B cell (primary cell): Measurements from ENCODE around the gene PDS5A. TPM values are rescaled to one million over a fixed set of nuclear protein-coding genes. Genes with fewer than 3 reads are reported as not detected.

Experiments
- ATAC-seq: fragments of 200-7000 bp; cut with Tn5 transposase; one replicate; pipeline ENCODE4 v1.10.0; 2021; ENCODE audit warnings: low read depth, mild to moderate bottlenecking, moderate number of reproducible peaks, moderate library complexity
- CTCF ChIA-PET: fragments of 350-600 bp; sonication (Branson Sonifier 250); formaldehyde crosslinking; loops from one replicate; lab custom pipeline; 2021; ENCODE audit warnings: antibody characterized with exemption, inconsistent platforms; lab: Charles Lee
- POLR2A ChIA-PET: fragments of 350-600 bp; sonication (Branson Sonifier 250); formaldehyde crosslinking; loops from one replicate; lab custom pipeline; 2021; ENCODE audit warnings: antibody characterized with exemption; lab: Charles Lee
- DNase-seq: peaks from one replicate; pipeline ENCODE4 v3.0.0; 2013
- H2AFZ ChIP-seq: 2 replicates; pipeline ENCODE4 v1.6.1; 2012; ENCODE audit warnings: mild to moderate bottlenecking, low read depth, low read length; ENCODE audit not compliant: insufficient read depth, poor library complexity, severe bottlenecking
- H3K27ac ChIP-seq, 2 donors: 1 replicate in 1 of 2; 2 replicates in 1 of 2; pipeline ENCODE4 v1.5.1; 2012 to 2013; ENCODE audit warnings: low read length in 2 of 2, mild to moderate bottlenecking in 2 of 2, moderate library complexity in 1 of 2
- H3K27me3 ChIP-seq, 4 experiments: fragments of 200-600 bp in 1 of 4; sonication (generic) in 1 of 4; replicated peaks in 1 of 4; 1 replicate in 2 of 4; 2 replicates in 2 of 4; pipeline versions ENCODE4 v1.6.1 to v1.7.0; 2013 to 2016; ENCODE audit warnings: low read length in 3 of 4, mild to moderate bottlenecking in 2 of 4, mixed read lengths in 1 of 4, moderate library complexity in 1 of 4; ENCODE audit not compliant: insufficient read depth in 4 of 4, control insufficient read depth in 3 of 4; ENCODE audit errors: control extremely low read depth in 1 of 4
- H3K36me3 ChIP-seq, 2 experiments: replicated peaks in 1 of 2; 1 replicate in 1 of 2; 2 replicates in 1 of 2; pipeline versions ENCODE4 v1.6.1 to v1.7.1; 2013; ENCODE audit warnings: low read length in 1 of 2; ENCODE audit not compliant: insufficient read depth in 2 of 2, control insufficient read depth in 1 of 2; ENCODE audit errors: control extremely low read depth in 1 of 2, extremely low read depth in 1 of 2
- H3K4me1 ChIP-seq, 2 donors: fragments of 200-600 bp in 1 of 2; sonication (generic) in 1 of 2; 1 replicate in 1 of 2; 2 replicates in 1 of 2; pipeline versions ENCODE4 v1.5.1 to v1.6.1; 2013 to 2017; ENCODE audit warnings: low read length in 2 of 2; ENCODE audit not compliant: control insufficient read depth in 2 of 2, insufficient read depth in 2 of 2
- H3K4me2 ChIP-seq: replicated peaks from 2 replicates; pipeline ENCODE3; 2012; ENCODE audit warnings: mild to moderate bottlenecking, low read depth, low read length; ENCODE audit not compliant: poor library complexity, severe bottlenecking
- H3K4me3 ChIP-seq, 5 experiments: fragments of 200-600 bp in 1 of 5; sonication (generic) in 1 of 5; 1 replicate in 3 of 5; 2 replicates in 2 of 5; pipeline versions ENCODE4 v1.5.1 to v1.7.0; 2011 to 2016; ENCODE audit warnings: low read length in 4 of 5, mild to moderate bottlenecking in 4 of 5, low read depth in 2 of 5, control low read depth in 1 of 5, moderate library complexity in 1 of 5; ENCODE audit not compliant: insufficient read depth in 1 of 5; ENCODE audit errors: control extremely low read depth in 1 of 5, extremely low read depth in 1 of 5
- H3K79me2 ChIP-seq: fragments of 200-600 bp; sonication (generic); one replicate; pipeline ENCODE4 v1.6.0; 2016; ENCODE audit warnings: low read length; ENCODE audit not compliant: control insufficient read depth, insufficient read depth
- H3K9ac ChIP-seq: fragments of 200-600 bp; sonication (generic); 2 replicates; pipeline ENCODE4 v1.6.1; 2017; ENCODE audit warnings: mild to moderate bottlenecking, low read length, moderate library complexity
- H3K9me3 ChIP-seq, 3 donors: one replicate each; pipeline versions ENCODE4 v1.6.1 to v1.7.1; 2013; ENCODE audit warnings: low read length in 2 of 3; ENCODE audit not compliant: control insufficient read depth in 2 of 3, insufficient read depth in 1 of 3; ENCODE audit errors: control extremely low read depth in 1 of 3
- H4K20me1 ChIP-seq: 2 replicates; pipeline ENCODE4 v1.6.0; 2012; ENCODE audit warnings: mild to moderate bottlenecking, low read length; ENCODE audit not compliant: insufficient read depth, control insufficient read depth, poor library complexity, severe bottlenecking
- H3K27ac Mint-ChIP-seq: one replicate; pipeline ENCODE4 v1.8.0; 2021; ENCODE audit warnings: mixed read lengths
- H3K27me3 Mint-ChIP-seq: one replicate; pipeline ENCODE4 v1.8.0; 2021; ENCODE audit warnings: mixed read lengths
- H3K4me1 Mint-ChIP-seq: one replicate; pipeline ENCODE4 v1.8.0; 2021; ENCODE audit warnings: mixed read lengths
- H3K4me3 Mint-ChIP-seq: one replicate; pipeline ENCODE4 v1.8.0; 2021; ENCODE audit warnings: mixed read lengths
- H3K9me3 Mint-ChIP-seq: one replicate; pipeline ENCODE4 v1.8.0; 2022; ENCODE audit warnings: mixed read lengths; ENCODE audit not compliant: insufficient read depth
- EZH2 ChIP-seq: IDR thresholded peaks from 2 replicates; pipeline ENCODE4 v1.6.1; 2012; ENCODE audit warnings: borderline replicate concordance, low read depth, mild to moderate bottlenecking, moderate library complexity, low read length; ENCODE audit not compliant: insufficient read depth, poor library complexity, severe bottlenecking
- WGBS: methylation state at CpG from one replicate; pipeline ENCODE4 v1.1.5; 2013; ENCODE audit warnings: missing lambda C conversion rate; ENCODE audit not compliant: insufficient coverage; 5-methylcytosine and 5-hydroxymethylcytosine counted together
- intact Hi-C: fragments of 100-400 bp; cut with micrococcal nuclease; formaldehyde crosslinking; loops from one replicate; pipeline ENCODE4 v1.10.0; 2022
- polyA plus RNA-seq: library from polyadenylated mRNA; depleted of rRNA; stranded (reverse); fragments of >200 nt; gene quantifications from 2 replicates; pipeline ENCODE4 v1.2.3, GENCODE V29; 2012
- total RNA-seq, 2 donors: library from RNA; stranded (reverse); fragments of 120-200 nt in 1 of 2; gene quantifications; 1 replicate in 1 of 2; 2 replicates in 1 of 2; pipeline versions ENCODE4 v1.2.3 to v1.2.4, GENCODE V29; 2013 to 2022
- TF ChIP-seq, protein P1 (sequence below): fragments of 200-600 bp; IDR thresholded peaks from one replicate; pipeline ENCODE4 v1.8.0; 2022; ENCODE audit warnings: antibody characterized with exemption, mild to moderate bottlenecking

The PDS5A gene
- total and polyA plus RNA-seq, 2 donors (not counting 1 experiment from before 2014, with no cell fraction given): 19.4 to 111 TPM

DNA sequence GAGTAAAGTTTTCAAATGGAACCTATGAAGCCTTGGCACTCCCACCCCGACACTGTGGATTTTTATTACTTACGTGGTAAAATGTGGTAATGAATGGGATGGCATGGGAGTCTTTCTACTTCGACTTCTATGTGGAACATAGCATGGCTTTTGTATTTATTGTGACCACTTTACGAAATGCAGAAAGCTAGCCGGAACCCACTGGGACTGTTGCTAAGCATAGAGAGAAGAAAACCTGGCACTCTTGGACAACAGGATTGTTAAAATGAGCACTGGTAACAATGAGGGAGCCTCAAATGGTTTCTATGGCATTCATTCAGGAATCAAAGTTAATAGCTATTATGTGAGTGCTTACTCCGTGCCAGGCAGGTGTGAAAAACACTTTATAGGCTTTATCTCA is 113.3 kb downstream of the PDS5A start:
- DNase-seq (no peak), ATAC-seq (no peak)
- 100% methylated on average over 5 of the region's 6 CpGs for WGBS
- ChIA-PET POLR2A (interaction anchor here (0.6 kb wide), 1 partner anchor 217 kb away, joined by 4 read pairs; no protein-coding TSS in a partner anchor), CTCF (no interaction called here)
- Histone ChIP-seq H3K4me3 (no peak overlapping the region), H3K79me2 (peaks cover 6% of the 10 kb centered on the region), H3K9me3 (no peaks in the 10 kb centered on the region), H3K9ac (no peak overlapping the region), H3K36me3 (peaks cover 8 to 50% of the 10 kb centered on the region in 2 experiments), H3K27me3 (no peaks in the 10 kb centered on the region), H4K20me1 (no peaks in the 10 kb centered on the region), H3K27ac (no peak overlapping the region), H3K4me2 (no peak overlapping the region), H2AFZ (no peak overlapping the region), H3K4me1 (no peaks in the 10 kb centered on the region)
- Mint-ChIP-seq H3K27ac (no peak overlapping the region), H3K9me3 (no peaks in the 10 kb centered on the region), H3K4me1 (no peaks in the 10 kb centered on the region), H3K4me3 (no peak overlapping the region), H3K27me3 (no peaks in the 10 kb centered on the region)
- intact Hi-C loops: no loop called here
- TF ChIP-seq EZH2: no peak

DNA sequence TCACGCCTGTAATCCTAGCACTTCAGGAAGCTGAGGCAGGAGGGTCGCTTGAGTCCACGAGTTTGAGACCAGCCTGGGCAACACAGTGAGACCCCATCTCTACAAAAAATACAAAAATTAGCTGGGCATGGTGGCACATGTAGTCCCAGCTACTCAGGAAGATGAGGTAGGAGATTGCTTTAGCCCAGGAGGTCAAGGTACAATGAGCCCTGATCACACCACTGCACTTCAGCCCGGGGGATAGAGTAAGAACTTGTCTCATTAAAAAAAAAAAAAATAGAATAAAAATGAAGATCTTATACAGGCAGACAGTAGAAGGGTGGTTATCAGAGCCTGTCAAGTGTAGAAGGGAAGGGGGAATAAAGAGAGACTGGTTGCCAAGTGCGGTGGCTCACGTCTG is 116.9 kb downstream of the PDS5A start:
- WGBS: 100% methylated on average over 3 of the region's 6 CpGs
- POLR2A ChIA-PET: no interaction called here
- H3K27me3 ChIP-seq: no peaks in the 10 kb centered on the region
- H3K36me3 ChIP-seq: peaks cover 3 to 55% of the 10 kb centered on the region in 2 experiments
- no peak overlapping the region for H3K4me2 ChIP-seq
- DNase-seq (no peak), ATAC-seq (no peak)
- peaks cover 10% of the 10 kb centered on the region for H3K79me2 ChIP-seq
- no peak overlapping the region for H3K4me3 ChIP-seq
- H3K9me3 Mint-ChIP-seq: peaks cover 2% of the 10 kb centered on the region
- no peaks in the 10 kb centered on the region for H3K4me1 ChIP-seq
- no peak overlapping the region for H2AFZ ChIP-seq
- peaks cover 4 to 7% (median 5%) of the 10 kb centered on the region in 3 donors for H3K9me3 ChIP-seq
- H3K27ac ChIP-seq: no peak overlapping the region
- H3K27me3 Mint-ChIP-seq: no peaks in the 10 kb centered on the region
- no peak overlapping the region for H3K9ac ChIP-seq
- intact Hi-C loops: no loop called here
- H3K4me3 Mint-ChIP-seq: no peak overlapping the region
- TF ChIP-seq EZH2: no peak
- TF ChIP-seq, protein P1, sequence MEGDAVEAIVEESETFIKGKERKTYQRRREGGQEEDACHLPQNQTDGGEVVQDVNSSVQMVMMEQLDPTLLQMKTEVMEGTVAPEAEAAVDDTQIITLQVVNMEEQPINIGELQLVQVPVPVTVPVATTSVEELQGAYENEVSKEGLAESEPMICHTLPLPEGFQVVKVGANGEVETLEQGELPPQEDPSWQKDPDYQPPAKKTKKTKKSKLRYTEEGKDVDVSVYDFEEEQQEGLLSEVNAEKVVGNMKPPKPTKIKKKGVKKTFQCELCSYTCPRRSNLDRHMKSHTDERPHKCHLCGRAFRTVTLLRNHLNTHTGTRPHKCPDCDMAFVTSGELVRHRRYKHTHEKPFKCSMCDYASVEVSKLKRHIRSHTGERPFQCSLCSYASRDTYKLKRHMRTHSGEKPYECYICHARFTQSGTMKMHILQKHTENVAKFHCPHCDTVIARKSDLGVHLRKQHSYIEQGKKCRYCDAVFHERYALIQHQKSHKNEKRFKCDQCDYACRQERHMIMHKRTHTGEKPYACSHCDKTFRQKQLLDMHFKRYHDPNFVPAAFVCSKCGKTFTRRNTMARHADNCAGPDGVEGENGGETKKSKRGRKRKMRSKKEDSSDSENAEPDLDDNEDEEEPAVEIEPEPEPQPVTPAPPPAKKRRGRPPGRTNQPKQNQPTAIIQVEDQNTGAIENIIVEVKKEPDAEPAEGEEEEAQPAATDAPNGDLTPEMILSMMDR: no peak
- no peak overlapping the region for H3K27ac Mint-ChIP-seq
- no peaks in the 10 kb centered on the region for H3K4me1 Mint-ChIP-seq
- no peaks in the 10 kb centered on the region for H4K20me1 ChIP-seq
- CTCF ChIA-PET: no interaction called here
